ENCODE data around the gene ZNF785.

DNA sequence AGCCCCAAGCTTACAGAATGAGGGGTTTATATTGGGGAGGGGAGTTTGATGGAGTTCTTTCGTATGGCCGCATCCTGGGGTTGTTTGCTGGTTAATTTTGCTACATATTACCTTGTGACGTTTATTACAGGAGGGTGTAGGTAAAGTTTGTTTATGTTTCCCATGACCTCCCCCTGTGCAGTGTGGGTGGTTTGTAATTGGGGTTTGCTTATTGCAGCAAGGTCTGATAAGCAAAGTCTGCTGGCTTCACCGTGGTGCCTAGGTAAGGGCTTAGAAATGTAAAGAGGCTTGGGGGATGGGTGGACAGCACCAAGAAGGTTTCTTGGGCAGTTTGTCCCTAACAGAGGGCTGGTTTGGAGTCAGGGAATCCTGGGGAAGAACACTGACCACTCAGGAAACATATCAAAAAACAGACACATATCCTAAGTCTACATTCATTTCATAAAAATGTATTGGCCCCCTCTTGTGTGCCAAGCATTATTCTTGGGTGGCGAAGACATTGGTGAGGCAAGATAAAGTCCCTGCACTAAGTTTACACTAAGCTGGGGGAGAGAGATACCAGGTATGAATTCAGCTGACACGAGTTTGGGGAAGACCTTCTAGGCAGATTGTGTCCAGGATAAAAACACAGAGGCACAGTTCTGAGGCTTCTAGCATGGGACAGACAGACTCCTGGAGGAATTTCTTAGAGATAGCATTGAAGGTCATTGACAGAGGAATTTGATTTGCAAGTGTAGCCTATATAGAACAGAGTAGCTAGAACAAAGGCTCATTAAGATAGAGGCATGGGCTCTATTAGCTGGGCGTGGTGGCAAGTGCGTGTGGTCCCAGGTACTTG is 36.9 kb downstream of the ZNF785 start:
- TF ChIP-seq POLR2A (IDR thresholded peaks at IDR 0.05; ENCODE audit: low read depth) (no peak), EP300 (IDR thresholded peaks at IDR 0.05) (no peak)
- TF ChIP-seq, protein P1, sequence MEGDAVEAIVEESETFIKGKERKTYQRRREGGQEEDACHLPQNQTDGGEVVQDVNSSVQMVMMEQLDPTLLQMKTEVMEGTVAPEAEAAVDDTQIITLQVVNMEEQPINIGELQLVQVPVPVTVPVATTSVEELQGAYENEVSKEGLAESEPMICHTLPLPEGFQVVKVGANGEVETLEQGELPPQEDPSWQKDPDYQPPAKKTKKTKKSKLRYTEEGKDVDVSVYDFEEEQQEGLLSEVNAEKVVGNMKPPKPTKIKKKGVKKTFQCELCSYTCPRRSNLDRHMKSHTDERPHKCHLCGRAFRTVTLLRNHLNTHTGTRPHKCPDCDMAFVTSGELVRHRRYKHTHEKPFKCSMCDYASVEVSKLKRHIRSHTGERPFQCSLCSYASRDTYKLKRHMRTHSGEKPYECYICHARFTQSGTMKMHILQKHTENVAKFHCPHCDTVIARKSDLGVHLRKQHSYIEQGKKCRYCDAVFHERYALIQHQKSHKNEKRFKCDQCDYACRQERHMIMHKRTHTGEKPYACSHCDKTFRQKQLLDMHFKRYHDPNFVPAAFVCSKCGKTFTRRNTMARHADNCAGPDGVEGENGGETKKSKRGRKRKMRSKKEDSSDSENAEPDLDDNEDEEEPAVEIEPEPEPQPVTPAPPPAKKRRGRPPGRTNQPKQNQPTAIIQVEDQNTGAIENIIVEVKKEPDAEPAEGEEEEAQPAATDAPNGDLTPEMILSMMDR (IDR thresholded peaks at IDR 0.05): no peak

Measured in esophagus muscularis mucosa (tissue), 4 donors.